Measurements from ENCODE around the gene LRRC1.

LRRC1 gene

GRCh38 chr6:53896196-53896595 lies 101.4 kb downstream of the LRRC1 start:
- DNase-seq, result no peak

GRCh38 chr6:53898026-53898795 lies 103.4 kb downstream of the LRRC1 start:
- DNase-seq, result no peak

GRCh38 chr6:53899512-53899911 lies 104.7 kb downstream of the LRRC1 start:
- DNase-seq, result no peak

- no peak for DNase-seq
Measured at GRCh38 chr6:53903357-53903756, 108.6 kb downstream of the LRRC1 start.

- DNase-seq, result no peak
Measured at GRCh38 chr6:53906103-53906502, 111.3 kb downstream of the LRRC1 start.

- DNase-seq, result no peak
Measured at GRCh38 chr6:53906842-53907241, 112.0 kb downstream of the LRRC1 start.

GRCh38 chr6:53910834-53911233 lies 116.0 kb downstream of the LRRC1 start:
- DNase-seq, result no peak

GRCh38 chr6:53912661-53913060 lies 117.9 kb downstream of the LRRC1 start:
- DNase-seq, result no peak

- no peak for DNase-seq
Measured at GRCh38 chr6:53913286-53913685, 118.5 kb downstream of the LRRC1 start.

- DNase-seq, result no peak
Measured at GRCh38 chr6:53915026-53915691, 120.4 kb downstream of the LRRC1 start.

- no peak for DNase-seq
Measured at GRCh38 chr6:53916804-53917463, 122.1 kb downstream of the LRRC1 start.

GRCh38 chr6:53917464-53917842 lies 122.6 kb downstream of the LRRC1 start:
- no peak for DNase-seq

- DNase-seq, result no peak
Measured at GRCh38 chr6:53918854-53919510, 124.2 kb downstream of the LRRC1 start.

GRCh38 chr6:53919881-53920360 lies 125.1 kb downstream of the LRRC1 start:
- no peak for DNase-seq

GRCh38 chr6:53920881-53921280 lies 126.1 kb downstream of the LRRC1 start:
- no peak for DNase-seq

GRCh38 chr6:53921639-53922038 lies 126.8 kb downstream of the LRRC1 start:
- no peak for DNase-seq

- no peak for DNase-seq
Measured at GRCh38 chr6:53922539-53922981, 127.8 kb downstream of the LRRC1 start.

GRCh38 chr6:53924277-53924676 lies 129.5 kb downstream of the LRRC1 start:
- DNase-seq, result no peak

- no peak for DNase-seq
Measured at GRCh38 chr6:53924821-53925422, 130.1 kb downstream of the LRRC1 start.

- no peak for DNase-seq
Measured at GRCh38 chr6:53925891-53926290, 131.1 kb downstream of the LRRC1 start.

- DNase-seq, result no peak
Measured at GRCh38 chr6:53926505-53926904, 131.7 kb downstream of the LRRC1 start.

GRCh38 chr6:53928641-53929040 lies 133.8 kb downstream of the LRRC1 start:
- DNase-seq, result no peak
